Endodermal cell (in vitro differentiated cells): ENCODE measurements around the gene TFF1. TPM values are rescaled to one million over a fixed set of nuclear protein-coding genes. Genes with fewer than 3 reads are reported as not detected.

Experiments
- DNase-seq: peaks from one replicate; pipeline ENCODE4 v3.0.0-alpha.2; 2017
- H3K27ac ChIP-seq: 2 replicates; pipeline ENCODE4 v1.5.1; 2013; ENCODE audit warnings: mild to moderate bottlenecking, low read depth, low read length, moderate library complexity
- H3K27me3 ChIP-seq: 2 replicates; pipeline ENCODE4 v1.6.1; 2013; ENCODE audit warnings: mild to moderate bottlenecking, low read length, moderate library complexity; ENCODE audit not compliant: insufficient read depth, control insufficient read depth, poor library complexity, severe bottlenecking
- H3K36me3 ChIP-seq: 2 replicates; pipeline ENCODE4 v1.7.0; 2013; ENCODE audit warnings: mild to moderate bottlenecking, low read length, moderate library complexity; ENCODE audit not compliant: control insufficient read depth, insufficient read depth
- H3K4me1 ChIP-seq: one replicate; pipeline ENCODE4 v1.7.0; 2013; ENCODE audit warnings: low read length; ENCODE audit not compliant: control insufficient read depth, insufficient read depth
- H3K4me3 ChIP-seq: 2 replicates; pipeline ENCODE4 v1.5.1; 2013; ENCODE audit warnings: mild to moderate bottlenecking, low read length, moderate library complexity
- H3K9ac ChIP-seq: 2 replicates; pipeline ENCODE4 v1.6.1; 2013; ENCODE audit warnings: mild to moderate bottlenecking, low read length, moderate library complexity; ENCODE audit not compliant: poor library complexity, severe bottlenecking; ENCODE audit errors: extremely low read depth
- H3K9me3 ChIP-seq: 2 replicates; pipeline ENCODE4 v1.6.1; 2013; ENCODE audit warnings: mild to moderate bottlenecking, low read length, moderate library complexity; ENCODE audit not compliant: control insufficient read depth
- H3K27ac Mint-ChIP-seq: 2 replicates; pipeline ENCODE4 v1.8.0; 2020; ENCODE audit warnings: mixed read lengths
- H3K27me3 Mint-ChIP-seq: 2 replicates; pipeline ENCODE4 v1.8.0; 2021; ENCODE audit warnings: mild to moderate bottlenecking, mixed read lengths; ENCODE audit not compliant: insufficient read depth
- H3K36me3 Mint-ChIP-seq: 2 replicates; pipeline ENCODE4 v1.8.0; 2020; ENCODE audit warnings: low read depth, mixed read lengths
- H3K4me1 Mint-ChIP-seq: 2 replicates; pipeline ENCODE4 v1.8.0; 2020; ENCODE audit warnings: mixed read lengths
- H3K4me3 Mint-ChIP-seq: 2 replicates; pipeline ENCODE4 v1.8.0; 2020; ENCODE audit warnings: mild to moderate bottlenecking, moderate library complexity, mixed read lengths
- H3K9me3 Mint-ChIP-seq: 2 replicates; pipeline ENCODE4 v1.8.0; 2020; ENCODE audit warnings: mild to moderate bottlenecking, mixed read lengths
- WGBS, 2 experiments: methylation state at CpG; one replicate each; pipeline versions ENCODE4 v1.1.5 to v1.1.7; 2013; ENCODE audit warnings: missing lambda C conversion rate in 2 of 2, mixed read lengths in 1 of 2; ENCODE audit not compliant: insufficient coverage in 1 of 2, insufficient read length in 1 of 2; 5-methylcytosine and 5-hydroxymethylcytosine counted together
- total RNA-seq, 2 donors: library from RNA; stranded (reverse); fragmentation: NEBNext Ultra II Directional in 1 of 2; extraction: Animal tissue kit (Norgen Biotek cat#: 25700) in 1 of 2; gene quantifications; 2 replicates in 1 of 2; 3 replicates in 1 of 2; pipeline ENCODE4 v1.2.1, GENCODE V29; 2021
- TF ChIP-seq, protein P1 (sequence below): fragments of 200-600 bp; sonication (generic); conservative IDR thresholded peaks from 2 replicates; pipeline ENCODE4 v1.5.0; 2021; ENCODE audit warnings: antibody characterized with exemption, mild to moderate bottlenecking

Gene TFF1
- total RNA-seq, 2 donors from 2014 or later = 1.6 to 3.7 TPM

DNA sequence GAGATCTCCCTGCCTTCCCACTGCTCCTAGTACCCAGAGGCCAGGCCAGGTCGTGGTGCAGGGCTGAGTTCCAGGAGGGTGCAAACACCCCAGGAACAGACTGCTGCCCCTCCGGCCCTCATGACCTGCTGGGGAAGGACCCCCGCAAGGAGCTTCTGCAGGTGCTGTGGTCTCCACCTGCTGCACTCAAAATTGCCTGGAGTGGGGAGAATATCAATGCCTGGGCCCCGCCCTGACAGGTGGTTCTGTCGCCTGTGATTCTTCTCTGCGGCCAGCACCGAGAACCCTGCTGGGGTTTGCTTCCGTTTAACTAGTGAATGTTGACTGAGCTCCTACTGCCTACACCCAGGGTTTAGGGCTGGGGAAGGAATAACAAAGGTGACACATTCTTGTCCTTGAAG, 49.0 kb downstream of the TFF1 start:
- Mint-ChIP-seq H3K4me3 (no peak overlapping the region), H3K9me3 (no peaks in the 10 kb centered on the region), H3K36me3 (no peaks in the 10 kb centered on the region), H3K4me1 (peaks cover 30% of the 10 kb centered on the region), H3K27ac (no peak overlapping the region), H3K27me3 (no peaks in the 10 kb centered on the region)
- TF ChIP-seq, protein P1, sequence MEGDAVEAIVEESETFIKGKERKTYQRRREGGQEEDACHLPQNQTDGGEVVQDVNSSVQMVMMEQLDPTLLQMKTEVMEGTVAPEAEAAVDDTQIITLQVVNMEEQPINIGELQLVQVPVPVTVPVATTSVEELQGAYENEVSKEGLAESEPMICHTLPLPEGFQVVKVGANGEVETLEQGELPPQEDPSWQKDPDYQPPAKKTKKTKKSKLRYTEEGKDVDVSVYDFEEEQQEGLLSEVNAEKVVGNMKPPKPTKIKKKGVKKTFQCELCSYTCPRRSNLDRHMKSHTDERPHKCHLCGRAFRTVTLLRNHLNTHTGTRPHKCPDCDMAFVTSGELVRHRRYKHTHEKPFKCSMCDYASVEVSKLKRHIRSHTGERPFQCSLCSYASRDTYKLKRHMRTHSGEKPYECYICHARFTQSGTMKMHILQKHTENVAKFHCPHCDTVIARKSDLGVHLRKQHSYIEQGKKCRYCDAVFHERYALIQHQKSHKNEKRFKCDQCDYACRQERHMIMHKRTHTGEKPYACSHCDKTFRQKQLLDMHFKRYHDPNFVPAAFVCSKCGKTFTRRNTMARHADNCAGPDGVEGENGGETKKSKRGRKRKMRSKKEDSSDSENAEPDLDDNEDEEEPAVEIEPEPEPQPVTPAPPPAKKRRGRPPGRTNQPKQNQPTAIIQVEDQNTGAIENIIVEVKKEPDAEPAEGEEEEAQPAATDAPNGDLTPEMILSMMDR = no peak
- peak; percentile 59 for DNase-seq
- no peaks in the 10 kb centered on the region for H3K9me3 ChIP-seq
- no peak overlapping the region for H3K9ac ChIP-seq
- H3K4me1 ChIP-seq = peaks cover 13% of the 10 kb centered on the region
- no peaks in the 10 kb centered on the region for H3K27me3 ChIP-seq
- no peak overlapping the region for H3K27ac ChIP-seq
- 60 to 67% methylated on average over 5 to 8 of the region's 8 CpGs for WGBS, 2 experiments
- H3K36me3 ChIP-seq = no peaks in the 10 kb centered on the region
- no peak overlapping the region for H3K4me3 ChIP-seq

DNA sequence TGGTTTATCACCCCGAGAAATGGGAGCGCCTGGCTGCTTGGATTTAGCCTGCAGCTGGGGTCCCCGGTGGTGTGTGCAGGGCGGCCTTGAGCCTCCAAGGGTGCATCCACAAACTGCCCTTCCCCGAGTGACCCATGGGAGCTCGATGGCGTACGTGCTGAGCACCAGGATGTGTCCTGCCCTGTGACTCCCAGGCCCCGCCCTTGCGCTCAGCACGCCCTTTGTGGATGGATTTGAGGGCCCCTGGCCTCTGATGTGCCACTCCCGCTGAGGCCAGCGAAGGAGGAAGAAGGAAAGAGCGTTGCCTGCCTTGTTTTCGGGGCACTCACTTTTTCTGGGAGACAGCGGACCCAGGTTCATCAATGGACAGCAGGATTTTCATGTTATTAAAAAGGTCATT, 49.4 kb downstream of the TFF1 start:
- Mint-ChIP-seq H3K9me3 (no peaks in the 10 kb centered on the region), H3K36me3 (no peaks in the 10 kb centered on the region), H3K4me3 (no peak overlapping the region), H3K4me1 (peaks cover 30% of the 10 kb centered on the region), H3K27me3 (no peaks in the 10 kb centered on the region), H3K27ac (no peak overlapping the region)
- H3K36me3 ChIP-seq = no peaks in the 10 kb centered on the region
- peak; percentile 44 for DNase-seq
- TF ChIP-seq, protein P1 = no peak
- H3K9ac ChIP-seq = no peak overlapping the region
- WGBS, 2 experiments = 92 to 96% methylated on average over 12 to 16 of the region's 16 CpGs
- no peaks in the 10 kb centered on the region for H3K9me3 ChIP-seq
- no peak overlapping the region for H3K4me3 ChIP-seq
- H3K4me1 ChIP-seq = peaks cover 13% of the 10 kb centered on the region
- no peaks in the 10 kb centered on the region for H3K27me3 ChIP-seq
- H3K27ac ChIP-seq = no peak overlapping the region

DNA sequence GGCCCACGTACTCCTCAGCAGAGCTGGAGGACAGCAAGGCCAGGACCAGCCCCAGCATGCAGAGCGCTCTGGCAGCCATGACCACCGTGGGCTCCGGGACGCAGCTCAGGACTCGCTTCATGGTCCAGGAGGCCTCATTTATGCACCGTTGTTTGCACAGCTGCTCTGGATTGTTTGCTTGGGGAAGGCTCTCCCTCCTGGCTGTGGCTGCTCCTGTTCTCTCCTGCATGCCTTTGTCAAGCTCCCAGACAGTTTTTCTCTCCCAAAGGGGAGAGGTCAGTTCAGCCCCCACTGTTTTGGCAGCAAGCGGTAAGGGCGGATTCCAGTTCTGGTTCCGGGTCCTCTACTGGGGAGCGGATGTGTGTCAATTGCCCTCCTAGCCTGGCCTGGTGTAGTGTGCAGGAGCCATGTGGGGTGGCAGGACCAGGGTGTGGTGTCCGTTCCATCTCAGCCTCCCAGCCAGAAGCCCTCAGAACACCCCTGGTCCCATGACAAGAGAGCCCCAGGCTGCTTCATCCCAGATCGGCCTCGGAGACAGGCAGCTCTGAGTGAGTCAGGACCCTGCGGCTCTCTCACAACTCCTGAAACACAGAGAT, 50.9 kb downstream of the TFF1 start, which contains the start of gene TFF3:
Gene TFF3 (minus strand): TSS at position 114 of the 596 bp plus-strand sequence. CDS start 35 bp downstream, at position 79.
- TF ChIP-seq, protein P1 = no peak
- peaks cover 30% of the 10 kb centered on the region for H3K4me1 Mint-ChIP-seq
- H3K36me3 ChIP-seq = no peaks in the 10 kb centered on the region

More for the DNA sequence above, 50.9 kb downstream of the TFF1 start, which contains the start of gene TFF3:
- no peak for DNase-seq
- Histone ChIP-seq H3K9me3 (no peaks in the 10 kb centered on the region), H3K27ac (no peak within 1 kb of the TSS), H3K27me3 (peaks cover 2% of the 10 kb centered on the region), H3K9ac (no peak within 1 kb of the TSS), H3K4me3 (no peak within 1 kb of the TSS), H3K4me1 (peaks cover 13% of the 10 kb centered on the region)
- Mint-ChIP-seq H3K4me3 (no peak within 1 kb of the TSS), H3K36me3 (no peaks in the 10 kb centered on the region), H3K27ac (peak within 1 kb of the TSS; percentile 16), H3K9me3 (no peaks in the 10 kb centered on the region), H3K27me3 (peaks cover 3% of the 10 kb centered on the region)
- 78 to 89% methylated on average over 11 to 15 of the region's 15 CpGs for WGBS, 2 experiments
